Tibial nerve (tissue), 4 donors: Measurements from ENCODE around the gene MFSD6L.

Experiments used
- CTCF ChIP-seq, 5 experiments: fragments of 200-600 bp in 3 of 5; fragments of 450-650 bp in 2 of 5; sonication (generic) in 3 of 5; IDR thresholded peaks; one replicate each; pipeline ENCODE4 v1.5.1; 2016 to 2019; ENCODE audit warnings: antibody characterized with exemption in 5 of 5, mild to moderate bottlenecking in 3 of 5, moderate library complexity in 2 of 5
- EP300 ChIP-seq, 2 donors: sonication (generic); formaldehyde crosslinking; IDR thresholded peaks; one replicate each; pipeline ENCODE4 v1.6.1; 2017; ENCODE audit warnings: antibody characterized with exemption in 2 of 2, mild to moderate bottlenecking in 1 of 2

- no peak for TF ChIP-seq CTCF (IDR thresholded peaks at IDR 0.05)
- TF ChIP-seq EP300 (IDR thresholded peaks at IDR 0.05): no peak
Observed at GRCh38 chr17:8788998-8789397, 10.2 kb downstream of the MFSD6L start.
